Superior temporal gyrus (tissue), 1 donor: ENCODE results near the gene OS9.
"Not testable (repeated sequence)": the region's sequence is repeated elsewhere in the genome, so short reads cannot be mapped to it uniquely, and the experiment has no call there.

Experiments
- DNase-seq: peaks from one replicate; pipeline ENCODE4 v3.0.0-alpha.2; 2016; ENCODE audit errors: extremely low spot score

OS9 gene

DNA sequence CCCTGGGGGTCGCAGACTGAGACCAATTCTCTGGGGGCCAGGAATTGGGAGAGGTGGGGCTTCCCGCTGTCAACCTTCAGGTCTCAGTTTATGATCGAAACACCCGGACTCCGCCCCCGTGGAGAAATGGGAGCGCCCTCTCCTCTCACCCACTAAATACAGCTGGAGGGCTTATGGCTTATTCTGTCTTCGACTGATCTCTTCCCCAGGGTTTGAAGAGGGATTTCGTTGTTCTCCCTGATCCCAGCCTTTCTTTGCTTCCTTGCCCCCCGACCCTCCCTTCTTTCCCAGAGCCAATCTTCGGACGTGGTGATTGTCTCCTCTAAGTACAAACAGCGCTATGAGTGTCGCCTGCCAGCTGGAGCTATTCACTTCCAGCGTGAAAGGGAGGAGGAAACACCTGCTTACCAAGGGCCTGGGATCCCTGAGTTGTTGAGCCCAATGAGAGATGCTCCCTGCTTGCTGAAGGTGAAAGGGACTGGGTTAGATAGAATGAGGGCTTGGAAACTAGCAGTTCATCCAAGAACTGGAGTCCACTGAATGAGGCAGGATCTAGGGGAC lies 607 bp downstream of the OS9 start:
- DNase-seq: no peak

DNA sequence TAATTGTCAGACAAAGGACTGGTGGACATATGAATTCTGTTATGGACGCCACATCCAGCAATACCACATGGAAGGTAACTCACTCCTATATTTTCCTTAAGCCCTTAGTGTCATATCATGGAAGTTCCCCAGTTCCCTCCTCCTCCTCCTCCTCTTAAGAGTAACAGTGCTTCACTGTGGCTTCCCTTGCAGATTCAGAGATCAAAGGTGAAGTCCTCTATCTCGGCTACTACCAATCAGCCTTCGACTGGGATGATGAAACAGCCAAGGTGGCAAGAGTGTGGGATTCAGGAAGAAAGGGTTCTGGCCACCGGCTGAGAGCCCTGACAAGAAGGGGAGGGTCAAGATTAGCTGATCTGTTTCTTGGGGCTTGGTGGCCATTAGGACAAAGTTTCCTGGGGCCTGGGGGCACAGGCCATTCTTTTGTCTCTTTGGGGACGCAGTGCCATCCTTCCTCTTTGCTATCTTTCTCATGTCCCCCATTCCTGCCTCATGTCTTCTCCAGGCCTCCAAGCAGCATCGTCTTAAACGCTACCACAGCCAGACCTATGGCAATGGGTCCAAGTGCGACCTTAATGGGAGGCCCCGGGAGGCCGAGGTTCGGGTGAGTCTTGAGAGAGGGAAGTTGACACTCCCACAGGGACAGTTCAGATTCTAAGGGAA lies 2.0 kb downstream of the OS9 start:
- DNase-seq: no peak

DNA sequence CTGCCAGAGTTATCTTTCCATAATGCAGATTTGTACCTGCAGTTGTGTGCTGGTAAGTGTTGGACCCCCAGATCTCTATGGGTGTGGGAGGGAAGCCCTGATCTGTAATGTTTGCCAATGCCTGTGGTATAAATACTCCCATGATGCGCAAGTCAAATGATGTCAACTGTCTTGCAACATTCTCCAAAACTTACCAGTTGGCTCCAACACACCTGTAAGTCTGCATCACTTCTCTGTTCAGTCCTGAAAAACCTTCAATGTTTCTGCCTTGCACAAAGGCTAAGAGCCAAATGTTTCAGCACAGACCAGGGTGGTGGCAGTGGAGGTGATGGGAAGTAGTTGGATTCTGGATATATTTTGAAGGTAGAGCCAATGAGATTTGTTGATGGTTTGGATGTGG lies 3.1 kb downstream of the OS9 start:
- DNase-seq: no peak

DNA sequence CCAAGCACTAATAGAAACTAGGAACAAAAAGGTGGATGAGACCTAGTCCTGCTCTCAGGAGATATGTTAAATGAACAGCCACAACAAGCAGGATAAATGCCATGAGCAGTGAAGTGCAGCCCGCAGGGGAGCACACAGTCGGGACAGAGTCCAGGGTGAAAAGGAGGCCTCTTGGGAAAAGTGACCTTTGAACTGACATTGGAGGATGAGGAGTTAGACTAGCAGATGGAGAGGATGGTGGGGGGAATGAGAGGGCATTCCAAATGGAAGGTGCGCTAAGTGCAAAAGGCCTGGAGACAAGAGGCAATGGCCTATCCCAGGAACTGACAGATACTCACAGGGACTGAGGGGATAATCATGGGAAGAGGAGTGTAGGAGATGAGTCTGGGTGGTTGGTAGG lies 4.5 kb downstream of the OS9 start:
- DNase-seq: no peak

DNA sequence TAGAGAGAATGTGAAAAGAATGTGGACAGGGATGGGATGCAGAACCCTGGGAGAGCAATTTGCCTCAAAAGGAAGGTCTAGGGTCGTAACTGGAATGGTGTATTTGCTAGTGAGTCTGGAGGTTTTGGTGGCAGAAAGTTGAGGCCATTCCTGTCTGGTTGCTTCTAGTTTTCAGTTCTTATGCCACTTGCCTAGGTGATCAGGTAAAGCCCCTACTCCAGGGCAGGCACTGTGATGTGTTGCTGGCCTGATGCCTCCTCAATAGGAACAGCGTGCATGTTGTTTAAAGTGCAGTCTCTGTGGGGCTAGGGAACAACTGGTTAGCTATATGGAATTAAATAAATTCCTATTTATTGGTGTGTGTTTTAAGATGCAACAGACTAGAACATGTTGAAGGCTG lies 6.4 kb downstream of the OS9 start:
- DNase-seq: no peak

DNA sequence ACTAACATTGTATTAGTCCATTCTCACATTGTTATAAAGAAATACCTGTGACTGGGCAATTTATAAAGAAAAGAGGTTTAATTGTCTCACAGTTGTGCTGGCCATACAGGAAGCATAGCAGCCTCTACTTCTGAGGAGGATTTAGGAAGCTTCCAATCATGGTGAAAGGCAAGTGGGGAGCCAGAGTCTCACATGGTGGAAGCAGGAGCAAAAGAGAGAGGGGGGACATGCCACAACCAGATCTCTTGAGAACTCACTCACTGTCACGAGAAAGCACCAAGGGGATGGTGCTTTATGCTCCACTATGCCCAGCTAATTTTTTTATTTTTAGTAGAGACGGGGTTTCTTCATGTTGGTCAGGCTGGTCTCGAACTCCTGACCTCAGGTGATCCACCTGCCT lies 13.3 kb downstream of the OS9 start:
- DNase-seq: no peak

DNA sequence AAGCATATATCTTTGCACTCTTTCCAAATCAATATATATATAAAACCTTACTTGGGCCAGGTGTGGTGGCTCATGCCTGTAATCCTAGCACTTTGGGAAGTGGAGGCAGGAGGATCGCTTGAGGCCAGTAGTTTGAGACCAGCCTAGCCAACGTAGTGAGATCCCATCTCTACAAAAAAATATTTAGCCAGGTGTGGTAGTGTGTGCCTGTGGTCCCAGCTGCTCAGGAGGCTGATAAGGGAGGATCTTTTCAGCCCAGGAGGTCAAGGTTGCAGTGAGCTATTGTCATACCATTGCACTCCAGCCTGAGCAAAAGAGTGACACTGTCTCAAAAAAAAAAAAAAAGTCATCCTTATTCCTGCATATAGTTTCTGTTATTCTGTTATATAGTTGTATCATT lies 14.4 kb downstream of the OS9 start:
- DNase-seq: no peak

DNA sequence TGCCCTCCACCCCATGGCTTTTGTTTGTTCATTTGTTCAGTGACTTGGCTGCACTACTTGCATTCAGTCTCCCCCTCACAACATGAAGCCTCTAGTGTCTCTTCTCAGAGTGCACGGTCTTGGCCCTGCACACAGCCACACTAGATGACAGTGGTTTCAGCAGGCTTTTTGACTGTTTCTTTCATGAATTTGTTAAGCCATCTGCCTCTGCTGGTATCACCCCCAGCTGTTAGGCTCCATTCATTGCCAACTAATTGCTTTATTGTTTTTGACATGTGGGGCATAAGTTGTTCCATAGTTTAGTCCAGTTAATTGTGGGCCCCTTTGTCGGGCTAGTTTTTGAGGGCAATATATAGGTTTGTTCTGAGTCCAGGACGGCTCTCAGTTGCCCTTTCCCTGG lies 18.8 kb downstream of the OS9 start:
- DNase-seq: peak; percentile 30

DNA sequence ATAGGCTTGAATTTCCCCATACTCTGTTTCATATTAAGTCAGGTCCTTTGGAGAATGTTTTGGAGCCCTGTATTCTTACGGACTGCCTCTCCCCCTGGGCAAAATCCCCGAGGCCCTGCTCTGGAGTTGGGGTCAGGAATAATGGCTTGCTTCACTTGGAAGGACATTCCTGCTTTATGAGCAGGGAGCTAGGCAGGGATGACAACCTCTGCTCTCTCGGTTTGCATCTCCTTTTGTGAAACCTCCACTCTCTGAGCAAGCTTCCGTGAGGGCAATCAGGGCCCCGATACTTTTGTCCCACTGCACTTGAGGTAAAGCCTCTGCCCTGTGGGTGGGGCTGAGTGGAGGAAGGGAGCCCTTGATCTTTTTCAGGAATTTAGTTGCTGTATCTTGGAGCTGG lies 19.3 kb downstream of the OS9 start:
- no peak for DNase-seq

DNA sequence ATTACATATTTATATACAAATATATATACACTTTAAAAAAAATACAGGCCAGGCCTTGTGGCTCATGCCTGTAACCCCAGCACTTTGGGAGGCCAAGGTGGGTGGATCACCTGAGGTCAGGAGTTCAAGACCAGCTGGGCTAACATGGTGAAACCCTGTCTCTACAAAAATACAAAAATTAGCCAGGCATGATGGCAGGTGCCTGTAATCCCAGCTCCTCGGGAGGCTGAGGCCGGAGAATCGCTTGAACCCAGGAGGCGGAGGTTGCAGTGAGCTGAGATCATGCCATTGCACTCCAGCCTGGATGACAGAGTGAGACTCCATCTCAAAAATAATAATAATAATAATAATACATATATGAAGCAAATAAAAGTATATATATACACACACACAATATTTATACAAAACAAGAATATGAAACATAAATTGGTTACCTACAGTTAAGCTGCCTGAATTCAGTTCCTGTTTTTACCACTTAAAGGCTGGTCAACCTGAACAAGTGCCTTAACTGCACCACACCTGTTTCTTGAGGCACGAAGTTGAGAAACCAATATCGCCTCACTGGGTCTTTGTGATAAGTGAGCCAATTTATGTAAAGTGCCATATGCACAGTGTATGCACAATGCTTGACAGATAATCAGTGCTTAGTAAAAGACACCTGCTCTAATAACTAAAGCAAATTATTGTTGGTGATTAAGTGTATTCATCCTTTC lies 21.3 kb downstream of the OS9 start:
- not testable (repeated sequence) for DNase-seq

DNA sequence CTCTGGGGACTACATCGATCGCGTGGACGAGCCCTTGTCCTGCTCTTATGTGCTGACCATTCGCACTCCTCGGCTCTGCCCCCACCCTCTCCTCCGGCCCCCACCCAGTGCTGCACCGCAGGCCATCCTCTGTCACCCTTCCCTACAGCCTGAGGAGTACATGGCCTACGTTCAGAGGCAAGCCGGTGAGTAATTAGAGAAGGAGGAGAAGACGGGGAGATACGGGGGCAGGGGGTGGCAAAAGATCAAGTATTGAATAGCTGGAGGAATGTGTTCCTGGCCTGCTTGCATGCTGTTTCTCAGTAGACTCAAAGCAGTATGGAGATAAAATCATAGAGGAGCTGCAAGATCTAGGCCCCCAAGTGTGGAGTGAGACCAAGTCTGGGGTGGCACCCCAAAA lies 21.9 kb downstream of the OS9 start:
- DNase-seq: no peak

DNA sequence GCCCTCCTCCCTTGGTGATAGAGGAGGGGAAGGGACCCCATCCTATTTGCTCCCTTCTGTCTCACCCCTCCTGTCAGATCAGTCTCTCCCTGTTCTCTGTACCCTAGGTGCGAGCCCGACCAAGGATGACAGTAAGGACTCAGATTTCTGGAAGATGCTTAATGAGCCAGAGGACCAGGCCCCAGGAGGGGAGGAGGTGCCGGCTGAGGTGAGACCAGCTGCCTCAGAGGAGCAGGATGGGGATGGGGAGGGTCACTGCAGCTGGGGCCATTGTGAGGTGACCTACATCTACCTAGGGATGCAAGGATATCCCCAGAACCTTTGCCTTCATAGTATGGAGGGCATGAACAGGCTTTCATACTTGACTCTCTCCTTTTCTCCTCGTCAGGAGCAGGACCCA lies 22.4 kb downstream of the OS9 start:
- DNase-seq: no peak

DNA sequence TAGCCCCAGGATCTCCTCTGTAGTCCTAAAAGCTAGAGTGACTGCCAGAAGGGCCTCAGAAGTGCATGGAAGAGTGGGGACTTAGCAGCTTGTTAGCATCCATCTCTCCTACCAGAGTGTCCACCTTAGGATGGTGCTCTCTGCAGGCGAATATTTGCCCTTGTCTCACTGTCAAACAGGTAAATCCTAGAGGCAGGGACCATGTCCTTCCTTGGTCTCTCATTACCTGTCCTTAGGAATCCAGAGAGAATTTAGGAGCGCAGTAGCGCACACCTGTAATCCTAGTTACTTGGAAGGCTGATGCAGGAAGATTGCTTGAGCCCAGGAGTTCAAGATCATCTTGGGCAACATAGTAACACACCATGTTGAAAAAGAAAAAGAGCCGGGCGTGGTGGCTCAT lies 23.2 kb downstream of the OS9 start:
- DNase-seq: no peak

DNA sequence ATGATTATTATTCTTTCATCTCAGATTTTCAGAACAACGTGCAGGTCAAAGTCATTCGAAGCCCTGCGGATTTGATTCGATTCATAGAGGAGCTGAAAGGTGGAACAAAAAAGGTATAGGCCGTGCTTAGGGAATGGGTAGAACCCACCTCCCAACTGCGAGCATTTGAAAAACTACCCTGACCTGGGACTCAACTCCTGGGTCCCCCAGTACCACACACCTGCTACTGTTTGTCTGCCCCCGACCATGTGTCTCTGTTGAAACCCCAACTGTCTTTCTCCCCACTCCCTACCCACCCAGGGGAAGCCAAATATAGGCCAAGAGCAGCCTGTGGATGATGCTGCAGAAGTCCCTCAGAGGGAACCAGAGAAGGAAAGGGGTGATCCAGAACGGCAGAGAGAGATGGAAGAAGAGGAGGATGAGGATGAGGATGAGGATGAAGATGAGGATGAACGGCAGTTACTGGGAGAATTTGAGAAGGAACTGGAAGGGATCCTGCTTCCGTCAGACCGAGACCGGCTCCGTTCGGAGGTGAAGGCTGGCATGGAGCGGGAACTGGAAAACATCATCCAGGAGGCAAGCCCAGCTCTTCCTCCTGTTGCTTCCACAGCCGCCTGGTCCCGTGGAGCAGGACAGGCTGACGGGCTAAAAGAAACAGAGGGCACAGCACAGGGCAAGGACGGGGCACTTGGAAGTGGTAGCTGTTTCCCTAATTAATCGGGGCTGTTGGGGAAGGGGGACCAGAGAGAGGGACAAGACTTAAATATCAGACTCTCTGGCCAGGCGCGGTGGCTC lies 24.1 kb downstream of the OS9 start:
- DNase-seq: no peak

DNA sequence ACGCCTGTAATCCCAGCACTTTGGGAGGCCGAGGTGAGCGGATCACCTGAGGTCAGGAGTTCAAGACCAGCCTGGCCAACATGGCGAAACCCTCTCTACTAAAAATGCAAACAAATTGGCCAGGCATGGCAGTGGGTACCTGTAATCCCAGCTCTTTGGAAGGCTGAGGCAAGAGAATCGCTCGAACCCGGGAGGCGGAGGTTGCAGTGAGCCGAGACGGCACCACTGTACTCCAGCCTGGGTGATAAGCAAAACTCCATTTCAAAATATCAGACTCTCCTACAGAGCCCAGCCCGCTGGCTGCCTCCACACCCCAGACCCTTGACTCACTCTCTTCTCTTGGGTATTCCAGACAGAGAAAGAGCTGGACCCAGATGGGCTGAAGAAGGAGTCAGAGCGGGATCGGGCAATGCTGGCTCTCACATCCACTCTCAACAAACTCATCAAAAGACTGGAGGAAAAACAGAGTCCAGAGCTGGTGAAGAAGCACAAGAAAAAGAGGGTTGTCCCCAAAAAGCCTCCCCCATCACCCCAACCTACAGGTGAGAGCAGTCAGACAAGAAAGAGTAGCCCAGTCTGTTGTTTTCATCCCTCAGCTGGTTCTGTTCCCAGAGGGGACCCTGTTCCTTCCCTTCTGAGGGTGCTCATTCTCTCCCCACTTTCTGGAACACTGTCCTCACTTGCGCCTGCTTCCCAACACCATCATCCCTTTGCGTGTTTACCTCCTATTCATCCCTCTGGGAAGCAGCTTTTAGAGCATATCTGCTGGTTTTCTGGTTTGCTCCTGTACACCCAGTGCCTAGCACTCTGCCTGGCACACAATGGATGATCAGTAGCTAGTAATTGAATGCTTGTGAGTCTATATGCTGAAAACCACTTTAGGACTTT lies 25.0 kb downstream of the OS9 start:
- DNase-seq: no peak

DNA sequence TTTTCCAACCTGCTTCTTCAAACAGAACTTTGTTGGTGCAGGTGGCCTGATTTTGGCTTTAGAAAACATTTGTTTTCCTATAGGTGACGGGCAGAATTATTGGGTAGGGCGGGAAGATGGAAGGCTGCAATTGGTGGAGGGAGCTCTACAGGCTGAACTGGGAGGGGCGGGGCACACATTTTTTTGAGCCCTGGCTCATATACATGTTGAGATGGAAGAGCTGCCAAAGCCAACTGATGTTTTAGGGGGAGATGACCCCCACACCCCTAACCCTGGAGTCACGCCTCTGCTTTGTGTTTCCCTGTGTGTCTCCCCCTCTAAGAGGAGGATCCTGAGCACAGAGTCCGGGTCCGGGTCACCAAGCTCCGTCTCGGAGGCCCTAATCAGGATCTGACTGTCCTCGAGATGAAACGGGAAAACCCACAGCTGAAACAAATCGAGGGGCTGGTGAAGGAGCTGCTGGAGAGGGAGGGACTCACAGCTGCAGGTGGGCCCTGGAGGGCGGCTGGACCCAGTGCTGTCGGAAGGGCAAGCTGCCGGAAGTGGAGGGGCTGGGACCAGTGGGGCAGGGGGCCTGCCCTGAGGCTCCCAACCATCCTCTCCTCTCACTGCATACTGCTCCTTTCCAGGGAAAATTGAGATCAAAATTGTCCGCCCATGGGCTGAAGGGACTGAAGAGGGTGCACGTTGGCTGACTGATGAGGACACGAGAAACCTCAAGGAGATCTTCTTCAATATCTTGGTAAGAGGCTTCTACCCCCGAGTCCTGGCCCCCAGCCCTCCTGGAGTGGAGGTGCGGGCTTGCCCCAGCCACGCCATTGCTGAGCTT lies 26.1 kb downstream of the OS9 start:
- no peak for DNase-seq

DNA sequence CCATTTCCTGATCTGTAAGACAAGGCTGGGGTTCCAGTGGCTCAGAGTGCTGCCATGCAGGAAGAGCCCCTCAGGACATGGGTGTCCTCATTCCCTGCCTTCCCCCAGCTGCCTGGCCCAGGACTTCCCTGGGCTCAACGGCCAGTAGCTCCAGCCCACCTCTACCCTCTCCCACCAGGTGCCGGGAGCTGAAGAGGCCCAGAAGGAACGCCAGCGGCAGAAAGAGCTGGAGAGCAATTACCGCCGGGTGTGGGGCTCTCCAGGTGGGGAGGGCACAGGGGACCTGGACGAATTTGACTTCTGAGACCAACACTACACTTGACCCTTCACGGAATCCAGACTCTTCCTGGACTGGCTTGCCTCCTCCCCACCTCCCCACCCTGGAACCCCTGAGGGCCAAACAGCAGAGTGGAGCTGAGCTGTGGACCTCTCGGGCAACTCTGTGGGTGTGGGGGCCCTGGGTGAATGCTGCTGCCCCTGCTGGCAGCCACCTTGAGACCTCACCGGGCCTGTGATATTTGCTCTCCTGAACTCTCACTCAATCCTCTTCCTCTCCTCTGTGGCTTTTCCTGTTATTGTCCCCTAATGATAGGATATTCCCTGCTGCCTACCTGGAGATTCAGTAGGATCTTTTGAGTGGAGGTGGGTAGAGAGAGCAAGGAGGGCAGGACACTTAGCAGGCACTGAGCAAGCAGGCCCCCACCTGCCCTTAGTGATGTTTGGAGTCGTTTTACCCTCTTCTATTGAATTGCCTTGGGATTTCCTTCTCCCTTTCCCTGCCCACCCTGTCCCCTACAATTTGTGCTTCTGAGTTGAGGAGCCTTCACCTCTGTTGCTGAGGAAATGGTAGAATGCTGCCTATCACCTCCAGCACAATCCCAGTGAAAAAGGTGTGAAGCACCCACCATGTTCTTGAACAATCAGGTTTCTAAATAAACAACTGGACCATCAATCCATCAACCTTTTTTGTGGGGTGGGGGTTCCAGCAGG lies 27.0 kb downstream of the OS9 start:
- no peak for DNase-seq

DNA sequence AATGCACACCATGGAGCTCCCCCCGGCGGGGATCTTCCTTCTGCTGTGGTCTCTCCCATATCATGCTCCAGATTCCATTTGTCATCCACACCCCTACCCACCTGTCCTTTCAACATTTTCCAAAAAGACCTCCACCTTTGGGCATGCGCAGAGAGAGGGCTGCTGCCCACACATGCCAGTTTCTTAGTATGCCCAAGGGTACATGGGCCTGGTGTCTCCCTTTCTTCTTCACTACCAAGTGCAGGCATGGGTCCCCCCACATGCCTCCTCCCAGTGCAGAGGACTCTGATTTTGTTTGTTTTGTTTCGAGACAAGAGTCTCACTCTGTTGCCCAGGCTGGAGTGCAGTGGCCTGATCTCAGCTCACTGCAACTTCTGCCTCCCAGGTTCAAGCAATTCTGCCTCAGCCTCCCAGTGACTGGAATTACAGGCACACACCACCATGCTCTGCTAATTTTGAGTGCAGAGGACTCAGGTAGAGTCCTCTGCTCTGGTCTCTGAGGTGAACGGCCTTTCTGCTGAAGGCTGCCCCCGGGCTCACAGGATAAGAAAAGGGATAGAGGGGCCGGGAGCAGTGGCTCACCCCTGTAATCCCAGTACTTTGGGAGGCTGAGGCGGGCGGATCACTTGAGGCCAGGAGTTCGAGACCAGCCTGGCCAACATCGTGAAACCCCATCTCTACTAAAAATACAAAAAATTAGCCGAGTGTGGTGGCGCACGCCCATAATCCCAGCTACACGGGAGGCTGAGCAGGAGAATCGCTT lies 28.1 kb downstream of the OS9 start:
- DNase-seq: not testable (repeated sequence)
